HG03520 (cell line): ENCODE results near the gene ZNF281.
"Not testable (repeated sequence)": the region's sequence is repeated elsewhere in the genome, so short reads cannot be mapped to it uniquely, and the experiment has no call there.

Experiments
- ATAC-seq: cut with Tn5 transposase; IDR thresholded peaks from one replicate; pipeline ENCODE4 v1.9.1; 2021; ENCODE audit warnings: mild to moderate bottlenecking, moderate library complexity; ENCODE audit not compliant: unreplicated experiment

ZNF281 gene

DNA sequence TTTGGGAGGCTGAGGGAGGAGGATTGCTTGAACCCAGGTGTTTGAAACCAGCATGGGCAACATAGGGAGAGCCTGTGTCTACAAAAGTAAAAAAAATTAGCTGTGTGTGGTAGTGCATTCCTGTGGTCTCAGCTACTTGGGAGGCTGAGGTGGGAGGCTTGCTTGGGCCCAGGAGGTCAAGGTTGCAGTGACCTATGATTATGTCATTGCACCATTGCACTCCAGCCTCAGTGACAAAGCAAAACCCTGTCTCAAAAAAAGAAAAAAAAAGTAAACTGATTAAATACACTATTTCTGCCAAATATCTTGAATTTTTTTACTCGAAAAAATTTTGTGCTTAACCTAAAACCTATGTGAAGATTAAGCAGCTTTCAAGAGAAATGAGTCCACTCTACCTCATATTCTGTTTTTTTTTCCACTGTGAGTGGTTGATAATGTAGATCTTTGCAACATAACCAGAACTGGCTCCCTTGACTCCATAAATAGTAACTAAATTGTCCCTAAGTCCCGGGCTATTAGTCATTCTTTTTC, 19.4 kb upstream of the ZNF281 start:
- no peak for ATAC-seq

- ATAC-seq: no peak
These were observed 18.8 kb upstream of the ZNF281 start for GRCh38 chr1:200428482-200429205.

DNA sequence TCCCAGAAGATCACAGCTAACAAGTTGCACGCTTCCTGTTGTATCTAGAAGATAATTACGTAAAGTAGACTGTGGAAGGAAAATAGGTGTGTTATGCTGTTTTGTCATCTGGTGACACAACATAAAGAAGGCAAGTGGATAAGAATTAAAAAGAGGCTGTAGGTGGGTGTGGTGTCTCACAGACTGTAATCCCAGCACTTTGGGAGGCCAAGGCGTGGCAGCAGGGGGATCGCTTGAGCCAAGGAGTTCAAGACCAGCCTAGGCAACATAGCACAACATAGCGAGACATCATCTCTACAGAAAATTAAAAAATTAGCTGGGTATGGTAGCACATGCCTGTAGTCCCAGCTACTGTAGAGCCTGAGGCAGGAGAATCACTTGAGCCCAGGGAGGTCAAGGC, 17.9 kb upstream of the ZNF281 start:
- no peak for ATAC-seq

DNA sequence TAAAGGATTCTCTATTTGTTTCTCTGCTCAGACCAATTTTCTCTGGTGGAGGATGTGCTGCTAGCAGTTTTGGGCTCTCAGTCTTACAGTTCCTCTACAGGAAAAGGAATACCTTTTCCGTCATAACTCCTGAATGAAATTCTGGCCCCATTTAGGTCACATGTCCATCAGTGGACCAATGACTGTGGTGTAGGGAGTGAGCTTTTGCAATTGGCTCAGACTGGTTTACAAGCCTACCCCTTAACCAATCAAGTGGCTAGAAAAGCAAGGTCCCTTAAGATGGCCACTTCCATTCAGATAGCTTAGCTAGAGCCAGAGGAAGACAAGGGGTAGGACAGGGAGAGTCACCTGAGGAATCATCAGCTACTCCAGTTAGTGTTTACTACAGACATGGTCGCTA, 16.4 kb upstream of the ZNF281 start:
- no peak for ATAC-seq

- no peak for ATAC-seq
These were observed 13.4 kb upstream of the ZNF281 start for GRCh38 chr1:200423235-200423634.

GRCh38 chr1:200422211-200422610, 12.4 kb upstream of the ZNF281 start:
- no peak for ATAC-seq

- ATAC-seq: peak; percentile 75
These were observed 6.2 kb upstream of the ZNF281 start for GRCh38 chr1:200415789-200416593.

DNA sequence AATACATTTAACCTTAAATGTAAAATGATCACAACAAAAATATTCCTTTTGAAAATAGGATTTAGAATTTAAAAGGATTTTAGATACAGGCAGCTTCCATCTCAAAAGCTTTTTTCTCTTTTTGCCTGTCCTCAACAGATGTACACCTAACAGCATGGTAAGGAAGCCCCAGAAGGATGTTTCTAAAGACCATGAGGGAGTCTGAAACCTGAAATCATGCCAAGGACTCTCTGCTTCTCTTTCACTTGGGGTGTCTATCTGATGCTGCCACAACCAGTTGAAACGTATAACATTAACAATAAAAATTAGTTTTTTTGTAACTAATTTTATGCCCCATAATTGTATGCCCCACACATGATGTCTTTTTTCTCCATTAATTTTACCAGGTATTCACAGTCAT, 5.4 kb upstream of the ZNF281 start:
- ATAC-seq: peak; percentile 54

DNA sequence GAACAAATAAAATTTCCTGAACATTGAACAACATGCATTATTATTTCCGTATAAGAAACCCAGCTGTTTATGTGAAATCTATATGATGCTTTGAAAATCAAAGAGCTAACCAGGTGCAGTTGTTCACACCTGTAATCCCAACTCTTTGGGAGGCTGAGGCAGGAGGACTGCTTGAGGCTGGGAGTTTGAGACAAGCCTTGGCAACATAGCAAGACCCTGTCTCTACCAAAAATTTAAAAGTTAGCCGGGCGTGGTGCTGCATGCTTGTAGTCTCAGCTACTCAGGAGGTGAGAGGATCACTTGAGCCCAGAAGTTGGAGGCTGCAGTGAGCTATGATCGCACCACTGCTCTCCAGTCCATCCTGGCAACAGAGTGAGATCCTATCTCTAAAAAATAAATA, 4.8 kb upstream of the ZNF281 start:
- no peak for ATAC-seq

DNA sequence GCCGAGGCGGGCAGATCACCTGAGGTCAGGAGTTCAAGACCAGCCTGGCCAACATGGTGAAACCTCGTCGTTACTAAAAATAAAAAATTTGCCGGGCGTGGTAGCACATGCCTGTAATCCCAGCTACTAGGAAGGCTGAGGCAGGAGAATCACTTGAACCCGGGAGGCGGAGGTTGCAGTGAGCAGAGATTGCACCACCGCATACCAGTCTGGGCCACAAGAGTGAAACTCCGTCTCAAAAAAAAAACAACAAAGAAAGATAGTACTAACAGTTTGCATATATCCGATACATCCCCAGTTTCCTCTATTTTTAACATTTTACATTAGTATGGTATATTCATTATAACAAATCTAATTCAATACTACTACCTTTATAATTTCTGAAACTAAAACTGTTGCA, 3.9 kb upstream of the ZNF281 start:
- not testable (repeated sequence) for ATAC-seq

DNA sequence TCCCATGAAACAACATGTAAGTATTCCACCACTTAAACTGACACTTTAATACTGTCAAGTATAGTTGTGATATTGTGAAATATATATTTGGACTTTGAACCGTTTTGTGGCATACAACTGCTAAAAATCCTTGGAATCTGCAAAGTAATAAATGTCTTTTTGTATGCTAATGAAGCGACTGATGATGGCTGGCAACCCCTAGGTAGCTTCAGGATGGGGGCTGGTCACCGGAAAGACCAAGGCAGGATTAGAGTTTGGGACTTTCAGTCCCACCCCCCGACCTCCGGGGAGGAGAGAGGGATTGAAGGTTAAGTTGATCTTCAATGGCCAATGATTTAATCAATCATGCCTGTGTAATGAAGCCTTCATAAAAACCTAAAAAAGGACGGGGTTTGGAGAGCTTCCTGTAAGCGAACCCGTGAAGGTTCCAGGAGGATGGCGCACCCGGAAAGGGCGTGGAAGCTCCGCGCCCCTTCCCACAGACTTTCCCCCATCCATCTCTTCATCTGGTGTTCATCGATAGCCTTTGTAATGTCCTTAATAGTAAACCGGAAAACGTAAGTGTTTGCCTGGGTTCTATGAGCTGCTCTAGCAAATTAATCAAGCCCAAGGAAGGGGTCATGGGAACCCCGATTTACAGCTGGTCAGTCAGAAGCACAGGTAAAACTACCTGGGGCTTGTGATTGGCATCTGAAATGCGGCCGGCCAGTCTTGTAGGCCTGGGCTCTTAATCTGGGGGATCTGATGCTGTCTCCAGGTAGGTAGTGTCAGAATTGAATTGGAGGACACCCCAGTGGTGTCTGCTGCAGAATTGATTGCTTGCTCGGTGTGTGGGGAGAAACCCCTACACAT, 1.8 kb upstream of the ZNF281 start:
- no peak for ATAC-seq

GRCh38 chr1:200410566-200410878, 686 bp upstream of the ZNF281 start:
- no peak for ATAC-seq

DNA sequence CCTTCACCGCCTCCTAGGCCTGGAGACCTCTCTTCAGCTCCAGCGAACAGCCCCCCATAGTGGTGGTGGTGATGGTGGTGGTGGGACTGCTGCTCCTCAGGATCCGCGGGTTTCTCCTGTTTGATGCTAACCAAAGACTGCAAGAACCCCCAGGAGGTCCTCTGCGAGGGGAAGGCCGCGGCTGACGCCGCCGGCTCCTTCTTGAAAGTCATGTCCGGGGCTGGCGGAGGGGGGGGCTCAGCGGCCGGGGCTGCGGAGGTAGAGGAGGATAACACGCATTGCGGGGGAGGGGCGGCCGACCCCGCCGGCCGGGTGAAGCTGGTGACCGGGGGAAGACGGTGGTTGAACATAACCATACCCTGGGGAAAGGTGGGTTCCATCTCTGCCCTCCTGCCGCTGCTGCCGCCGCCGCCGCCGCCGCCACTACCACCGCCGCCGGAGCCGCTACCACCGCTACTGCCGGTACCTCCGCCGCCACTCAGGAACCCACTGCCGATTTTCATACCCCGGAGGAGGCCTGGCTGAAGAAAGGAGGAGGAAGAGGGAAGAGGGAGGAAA, 554 bp downstream of the ZNF281 start:
- peak; percentile 26 for ATAC-seq

GRCh38 chr1:200406161-200406797, 3.6 kb downstream of the ZNF281 start:
- ATAC-seq: no peak

GRCh38 chr1:200405264-200405663, 4.6 kb downstream of the ZNF281 start:
- no peak for ATAC-seq

GRCh38 chr1:200401708-200402107, 8.1 kb downstream of the ZNF281 start:
- no peak for ATAC-seq

DNA sequence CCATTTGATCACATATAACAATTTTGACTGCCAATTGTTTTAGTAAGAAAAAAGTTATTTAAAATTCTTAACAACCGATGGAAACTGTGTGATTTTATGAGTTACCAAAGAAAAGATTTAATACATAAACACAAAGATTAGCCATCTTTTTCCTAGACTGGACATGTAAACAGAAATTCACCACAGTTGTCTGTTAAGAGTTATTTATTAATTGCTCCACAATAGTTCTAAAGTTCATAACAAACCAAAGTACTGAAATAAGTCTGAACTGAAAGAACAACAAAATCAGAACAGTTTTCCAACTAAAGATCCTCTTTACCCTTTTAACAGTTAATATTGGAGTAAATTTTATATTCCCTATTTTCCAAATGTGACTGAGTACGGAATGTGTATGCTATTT, 8.6 kb downstream of the ZNF281 start:
- no peak for ATAC-seq

- no peak for ATAC-seq
These were observed 9.3 kb downstream of the ZNF281 start for GRCh38 chr1:200400556-200400955.

- ATAC-seq: no peak
These were observed 10.0 kb downstream of the ZNF281 start for GRCh38 chr1:200399860-200400259.

DNA sequence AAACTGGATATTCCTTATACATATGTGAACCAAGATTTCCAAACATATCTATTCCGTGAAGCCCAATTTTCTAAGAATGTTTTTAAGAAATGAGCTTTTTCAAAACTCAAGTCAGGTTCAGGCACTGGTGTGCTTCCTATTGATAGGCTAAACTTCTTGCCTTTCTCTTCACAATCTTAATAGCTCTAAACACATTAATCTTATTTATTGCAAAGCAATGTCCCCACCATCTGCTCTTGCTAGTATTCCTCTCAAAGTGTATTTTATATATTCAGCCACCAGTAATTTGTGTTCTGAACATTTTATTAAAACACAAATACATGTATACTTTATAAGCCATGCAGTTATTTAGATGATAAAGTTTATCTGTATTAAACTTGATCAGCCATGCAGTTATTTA, 11.5 kb downstream of the ZNF281 start:
- no peak for ATAC-seq
